ENCODE measurements around the gene FBN1. TPM values are rescaled to one million over a fixed set of nuclear protein-coding genes. Genes with fewer than 3 reads are reported as not detected.
A peak's percentile ranks its signal among the peaks of the same experiment; 100 is the strongest.

FBN1 gene
- total RNA-seq, 4 donors from 2014 or later, result 153 to 266 (median 203) TPM

DNA sequence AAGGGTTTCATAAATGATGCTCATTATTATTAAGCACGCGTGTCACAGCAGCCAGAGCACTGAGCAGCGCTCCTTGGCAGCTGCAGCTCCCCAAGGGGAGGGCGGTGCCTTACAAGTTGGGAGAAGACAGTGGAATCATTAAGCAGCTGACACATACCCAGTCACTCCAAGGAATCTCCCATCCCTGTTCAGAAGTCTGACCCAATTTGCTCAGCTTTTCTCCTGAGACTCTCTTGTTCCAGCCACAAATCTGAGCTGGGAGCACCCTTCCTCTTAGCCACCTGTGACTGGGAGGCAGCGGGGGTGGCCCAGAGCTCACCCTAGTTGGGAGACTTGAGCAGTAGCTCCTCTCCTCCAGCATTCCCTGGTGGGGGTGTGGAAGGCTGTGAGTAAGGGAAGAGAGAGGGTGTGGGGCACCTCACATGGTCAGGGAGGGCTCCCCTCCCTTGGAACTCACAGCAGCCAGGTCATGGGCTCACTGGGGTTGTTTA lies 249.9 kb downstream of the FBN1 start:
- Histone ChIP-seq H3K36me3 (no peaks in the 10 kb centered on the region), H3K27me3 (no peaks in the 10 kb centered on the region), H3K4me1 (peaks cover 0 to 42% (median 17%) of the 10 kb centered on the region in 3 donors), H3K4me3 (no peak overlapping the region), H3K27ac (peak overlapping the region in 3 of 4 donors; percentile 61 to 68 (median 67)), H3K9me3 (no peaks in the 10 kb centered on the region)
- TF ChIP-seq, protein P1, sequence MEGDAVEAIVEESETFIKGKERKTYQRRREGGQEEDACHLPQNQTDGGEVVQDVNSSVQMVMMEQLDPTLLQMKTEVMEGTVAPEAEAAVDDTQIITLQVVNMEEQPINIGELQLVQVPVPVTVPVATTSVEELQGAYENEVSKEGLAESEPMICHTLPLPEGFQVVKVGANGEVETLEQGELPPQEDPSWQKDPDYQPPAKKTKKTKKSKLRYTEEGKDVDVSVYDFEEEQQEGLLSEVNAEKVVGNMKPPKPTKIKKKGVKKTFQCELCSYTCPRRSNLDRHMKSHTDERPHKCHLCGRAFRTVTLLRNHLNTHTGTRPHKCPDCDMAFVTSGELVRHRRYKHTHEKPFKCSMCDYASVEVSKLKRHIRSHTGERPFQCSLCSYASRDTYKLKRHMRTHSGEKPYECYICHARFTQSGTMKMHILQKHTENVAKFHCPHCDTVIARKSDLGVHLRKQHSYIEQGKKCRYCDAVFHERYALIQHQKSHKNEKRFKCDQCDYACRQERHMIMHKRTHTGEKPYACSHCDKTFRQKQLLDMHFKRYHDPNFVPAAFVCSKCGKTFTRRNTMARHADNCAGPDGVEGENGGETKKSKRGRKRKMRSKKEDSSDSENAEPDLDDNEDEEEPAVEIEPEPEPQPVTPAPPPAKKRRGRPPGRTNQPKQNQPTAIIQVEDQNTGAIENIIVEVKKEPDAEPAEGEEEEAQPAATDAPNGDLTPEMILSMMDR (IDR thresholded peaks at IDR 0.05), result no peak
- TF ChIP-seq POLR2AphosphoS5 (IDR thresholded peaks at IDR 0.05) (peak; percentile 35), EP300 (IDR thresholded peaks at IDR 0.05) (no peak)
- WGBS, 2 donors (ENCODE audit: low coverage in 1 of 2), result 0 to 56% methylated on average over 2 to 4 of the region's 5 CpGs
- ATAC-seq, result peak; percentile 83

DNA sequence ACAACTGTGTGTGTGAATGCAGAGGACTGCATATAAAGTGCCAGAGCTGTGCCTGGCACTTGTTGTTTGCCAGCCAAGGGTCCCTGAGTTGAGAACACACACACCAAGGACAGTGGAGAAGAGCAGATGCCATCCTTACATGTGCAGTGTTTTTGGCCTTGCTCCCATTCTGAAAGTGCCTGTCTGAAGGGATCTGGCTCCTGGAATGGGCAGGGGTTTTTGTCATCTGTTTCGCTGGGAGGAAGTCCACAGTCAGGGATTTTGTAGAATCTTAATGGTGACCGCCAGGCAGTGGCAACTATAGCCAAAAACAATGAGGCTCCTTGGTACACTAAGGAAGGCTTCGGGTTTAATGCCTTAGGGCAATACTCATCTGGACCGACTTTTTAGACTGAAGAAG lies 250.5 kb downstream of the FBN1 start:
- H3K27me3 ChIP-seq, result no peaks in the 10 kb centered on the region
- H3K9me3 ChIP-seq, result no peaks in the 10 kb centered on the region
- peak overlapping the region in 3 of 4 donors; percentile 61 to 68 (median 67) for H3K27ac ChIP-seq
- whole genome bisulfite sequencing, 2 donors (ENCODE audit: low coverage in 1 of 2), result 88 to 90% methylated on average over 3 to 4 of the region's 4 CpGs
- TF ChIP-seq, protein P1 (IDR thresholded peaks at IDR 0.05), result no peak
- TF ChIP-seq POLR2AphosphoS5 (IDR thresholded peaks at IDR 0.05) (no peak), POLR2A (IDR thresholded peaks at IDR 0.05) (no peak), EP300 (IDR thresholded peaks at IDR 0.05) (no peak)
- H3K4me3 ChIP-seq, result no peak overlapping the region
- no peak for ATAC-seq
- H3K4me1 ChIP-seq, result peaks cover 0 to 42% (median 17%) of the 10 kb centered on the region in 3 donors
- no peaks in the 10 kb centered on the region for H3K36me3 ChIP-seq

DNA sequence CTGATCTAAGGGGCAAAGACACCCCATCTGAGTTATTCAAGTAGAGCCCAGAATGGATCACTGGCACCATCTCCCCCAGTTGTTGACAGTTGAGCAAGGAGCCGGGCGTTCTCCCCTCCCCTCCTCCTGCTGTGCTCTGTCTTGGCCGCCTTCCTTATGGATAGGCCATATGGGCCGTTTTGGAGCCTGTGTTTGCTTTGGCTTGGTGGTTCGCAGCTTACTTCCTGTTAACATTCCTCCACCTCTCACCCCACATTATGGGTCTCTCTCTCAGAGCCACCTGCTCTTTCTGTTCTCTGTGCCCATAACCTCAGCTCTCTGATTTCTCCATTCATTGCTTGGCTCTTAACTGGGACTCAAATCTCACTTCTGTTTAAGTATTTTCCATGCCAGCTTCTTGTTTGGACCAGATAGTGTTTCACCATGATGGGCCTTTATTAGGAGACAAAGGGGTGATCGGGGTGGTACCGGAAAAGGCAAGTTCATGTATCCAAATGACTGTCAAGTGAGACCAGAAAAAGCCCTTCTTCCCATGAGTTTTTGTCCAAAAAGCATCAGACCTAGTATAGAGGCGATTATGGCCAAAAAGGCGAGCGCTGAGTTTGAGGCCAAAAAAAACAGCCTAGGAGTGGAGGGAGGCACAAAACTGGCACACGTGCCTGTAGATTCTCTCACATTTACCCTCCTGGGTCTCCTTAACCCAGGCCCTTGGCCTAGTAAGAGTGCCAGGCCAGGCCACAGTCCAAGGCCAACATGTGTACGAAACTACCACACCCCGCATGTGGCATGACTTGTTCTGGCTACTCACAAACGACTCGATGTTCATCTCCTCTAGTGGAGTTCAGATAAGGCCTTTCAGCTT lies 251.6 kb downstream of the FBN1 start:
- peaks cover 0 to 53% (median 22%) of the 10 kb centered on the region in 3 donors for H3K4me1 ChIP-seq
- TF ChIP-seq, protein P1 (IDR thresholded peaks at IDR 0.05), result no peak
- no peak for ATAC-seq
- H3K9me3 ChIP-seq, result no peaks in the 10 kb centered on the region
- H3K4me3 ChIP-seq, result no peak overlapping the region
- H3K27me3 ChIP-seq, result no peaks in the 10 kb centered on the region
- peak overlapping the region in 3 of 4 donors; percentile 61 to 68 (median 67) for H3K27ac ChIP-seq
- no peaks in the 10 kb centered on the region for H3K36me3 ChIP-seq
- 74 to 77% methylated on average over 7 to 9 of the region's 15 CpGs for WGBS, 2 donors (ENCODE audit: low coverage in 1 of 2)

DNA sequence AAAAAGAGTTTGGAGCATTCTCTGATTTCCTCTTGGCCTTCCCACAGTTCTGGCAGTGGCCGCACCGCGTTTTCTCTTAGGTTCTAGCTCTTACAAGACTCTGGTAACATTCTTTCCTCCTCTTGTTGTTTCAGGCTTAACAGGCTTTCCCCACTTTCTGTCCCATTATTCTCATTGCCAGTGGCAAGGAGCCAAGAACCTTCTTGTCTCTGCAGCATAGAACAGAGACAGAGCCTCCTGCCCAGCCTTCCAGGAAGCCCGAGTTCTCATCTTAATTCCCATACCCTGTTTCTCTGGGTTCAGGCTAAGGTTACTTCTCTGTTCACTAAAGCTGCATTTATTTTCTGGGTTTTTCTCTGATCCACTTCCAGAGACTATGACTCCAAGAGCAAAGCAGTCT lies 253.2 kb downstream of the FBN1 start:
- H3K27ac ChIP-seq, result peak overlapping the region in 3 of 4 donors; percentile 60 to 67 (median 61)
- no peaks in the 10 kb centered on the region for H3K9me3 ChIP-seq
- TF ChIP-seq POLR2AphosphoS5 (IDR thresholded peaks at IDR 0.05) (peak; percentile 44), POLR2A (IDR thresholded peaks at IDR 0.05) (no peak)
- H3K27me3 ChIP-seq, result no peaks in the 10 kb centered on the region
- peak; percentile 64 for ATAC-seq
- H3K36me3 ChIP-seq, result no peaks in the 10 kb centered on the region
- WGBS, 2 donors (ENCODE audit: low coverage in 1 of 2), result 38 to 40% methylated on average over 4 of the region's 4 CpGs
- no peak overlapping the region for H3K4me3 ChIP-seq
- peaks cover 0 to 53% (median 25%) of the 10 kb centered on the region in 3 donors for H3K4me1 ChIP-seq

DNA sequence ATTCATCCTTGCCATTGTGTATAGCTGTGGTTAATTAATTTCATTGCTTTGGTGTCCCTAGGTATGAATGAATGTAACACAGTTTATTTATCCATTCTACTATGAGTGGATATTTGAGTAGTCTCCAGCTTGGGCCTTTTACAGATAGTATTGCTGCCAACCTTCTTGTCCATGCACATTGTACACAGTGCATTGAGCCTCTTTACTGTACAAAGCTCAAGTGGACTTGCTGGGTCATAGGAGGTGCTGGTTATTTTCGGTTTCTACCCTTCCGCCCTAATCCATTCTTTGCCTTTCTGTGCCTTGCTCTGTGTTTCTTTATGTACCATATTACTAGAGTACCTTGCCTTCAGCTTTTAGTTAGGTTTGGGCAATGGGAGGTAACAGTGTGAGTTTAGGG lies 253.6 kb downstream of the FBN1 start:
- no peaks in the 10 kb centered on the region for H3K27me3 ChIP-seq
- H3K27ac ChIP-seq, result peak overlapping the region in 3 of 4 donors; percentile 41 to 67 (median 61)
- no peak for ATAC-seq
- TF ChIP-seq, protein P1 (IDR thresholded peaks at IDR 0.05), result no peak
- TF ChIP-seq POLR2AphosphoS5 (IDR thresholded peaks at IDR 0.05) (no peak), POLR2A (IDR thresholded peaks at IDR 0.05) (no peak), EP300 (IDR thresholded peaks at IDR 0.05) (no peak)
- 91 to 94% methylated on average over 2 of the region's 2 CpGs for WGBS, 2 donors (ENCODE audit: low coverage in 1 of 2)
- H3K4me1 ChIP-seq, result peaks cover 0 to 53% (median 25%) of the 10 kb centered on the region in 3 donors
- no peak overlapping the region for H3K4me3 ChIP-seq
- H3K9me3 ChIP-seq, result no peaks in the 10 kb centered on the region
- no peaks in the 10 kb centered on the region for H3K36me3 ChIP-seq
